CD4-positive, alpha-beta T cell treated with Interleukin-4 for 1 hour (primary cell): ENCODE data around the gene ETFBKMT.
"Not testable (repeated sequence)": the region's sequence is repeated elsewhere in the genome, so short reads cannot be mapped to it uniquely, and the experiment has no call there.

Experiments used
- DNase-seq, 2 donors: peaks; one replicate each; pipeline ENCODE4 v3.0.0-alpha.2; 2020 to 2022

ETFBKMT gene

DNA sequence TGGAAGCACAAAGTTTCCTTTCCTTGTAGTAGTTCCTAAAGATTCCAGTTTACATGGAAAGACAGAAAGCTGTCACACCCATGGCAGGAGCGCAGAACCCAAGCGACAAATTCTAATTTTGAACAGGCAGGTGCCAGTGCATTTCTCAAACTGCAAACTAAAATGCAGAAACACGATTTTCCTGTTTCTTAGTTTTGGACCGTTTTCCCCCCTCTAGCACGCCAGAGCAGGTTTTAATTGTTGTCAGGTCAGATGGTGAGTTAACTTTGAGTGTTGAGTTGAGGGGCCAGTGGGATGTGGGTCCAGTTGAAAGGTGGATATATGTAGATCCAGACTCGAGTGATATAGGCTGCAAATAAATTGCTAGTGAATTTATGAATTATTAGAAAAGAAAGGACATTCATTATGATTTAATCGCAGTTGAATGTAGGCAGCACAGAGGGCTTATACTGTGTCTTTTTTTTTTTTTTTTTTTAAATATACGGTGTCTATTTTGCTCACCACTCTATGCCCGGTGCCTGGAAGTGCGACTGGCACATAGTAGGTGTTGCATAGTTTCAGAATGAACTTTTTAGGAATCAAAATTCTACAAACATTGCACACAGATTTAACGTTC lies 909 bp upstream of the ETFBKMT start:
- DNase-seq: no peak

DNA sequence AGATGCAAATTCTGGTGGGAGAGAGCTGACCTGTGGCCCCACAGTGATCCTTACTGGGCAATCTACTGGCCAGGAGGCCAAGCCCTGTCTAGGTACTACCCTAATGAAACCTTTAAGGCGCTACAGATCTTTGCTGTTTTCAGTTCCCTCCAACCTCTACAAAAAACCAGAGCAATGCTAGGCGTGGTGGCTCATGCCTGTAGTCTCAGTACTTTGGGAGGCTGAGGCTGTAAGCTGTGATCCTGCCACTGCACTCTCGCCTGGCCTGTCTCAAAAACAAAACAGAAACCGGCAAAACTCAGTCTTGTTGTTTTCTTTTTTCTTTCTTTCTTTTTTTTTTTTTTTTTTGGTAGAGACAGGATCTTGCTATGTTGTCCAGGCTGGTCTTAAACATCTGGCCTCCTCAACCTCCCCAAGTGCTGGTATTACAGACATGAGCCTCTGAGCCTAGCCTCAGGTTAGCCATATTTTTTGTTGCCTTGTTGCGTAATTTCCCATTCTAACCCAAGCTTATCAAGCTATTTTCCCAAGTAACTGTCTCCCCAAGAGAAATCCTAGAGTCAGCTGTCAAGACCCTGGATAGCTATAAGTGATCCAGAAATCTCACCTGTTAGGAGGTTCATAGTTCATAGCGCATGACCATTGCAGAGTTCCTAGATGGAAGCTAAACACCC lies 2.8 kb downstream of the ETFBKMT start:
- no peak for DNase-seq

DNA sequence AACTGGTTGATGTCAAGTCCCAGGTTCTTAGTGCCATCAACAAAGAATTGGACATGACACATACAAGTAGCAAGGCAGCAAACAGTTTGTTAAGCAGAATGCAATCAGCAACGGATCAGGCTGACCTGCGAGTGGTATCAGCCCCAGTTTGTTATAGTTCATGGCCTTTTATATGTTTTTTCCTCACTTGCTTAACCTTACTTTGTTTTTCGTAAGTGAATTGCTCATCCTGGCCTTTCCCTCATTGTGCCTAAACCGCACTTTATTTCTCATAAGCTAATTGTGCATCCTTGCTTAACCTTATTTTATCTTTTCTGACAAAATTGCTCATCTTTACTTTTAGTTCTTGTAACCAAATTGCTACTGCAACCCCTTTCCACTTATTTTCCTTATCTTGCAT lies 4.1 kb downstream of the ETFBKMT start:
- no peak for DNase-seq

DNA sequence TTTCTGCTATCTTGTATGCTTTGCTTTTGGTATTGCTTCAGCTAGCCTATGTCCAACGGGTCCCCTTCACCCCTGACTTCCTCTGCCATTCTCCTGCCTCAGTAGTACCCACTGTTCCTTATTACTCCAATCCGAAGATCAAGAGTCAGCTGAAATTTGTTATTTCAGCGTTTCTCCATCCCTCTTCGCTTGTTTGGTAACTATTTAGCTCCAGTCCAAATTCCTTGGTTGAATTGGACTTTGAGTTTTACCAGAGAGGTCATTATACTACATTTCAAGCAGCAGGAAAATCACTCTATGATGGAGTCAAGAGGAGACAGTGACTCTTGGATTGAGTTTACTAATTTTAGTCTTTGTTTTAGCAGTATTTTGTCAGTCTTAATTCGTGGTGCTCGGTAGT lies 4.5 kb downstream of the ETFBKMT start:
- DNase-seq: no peak

DNA sequence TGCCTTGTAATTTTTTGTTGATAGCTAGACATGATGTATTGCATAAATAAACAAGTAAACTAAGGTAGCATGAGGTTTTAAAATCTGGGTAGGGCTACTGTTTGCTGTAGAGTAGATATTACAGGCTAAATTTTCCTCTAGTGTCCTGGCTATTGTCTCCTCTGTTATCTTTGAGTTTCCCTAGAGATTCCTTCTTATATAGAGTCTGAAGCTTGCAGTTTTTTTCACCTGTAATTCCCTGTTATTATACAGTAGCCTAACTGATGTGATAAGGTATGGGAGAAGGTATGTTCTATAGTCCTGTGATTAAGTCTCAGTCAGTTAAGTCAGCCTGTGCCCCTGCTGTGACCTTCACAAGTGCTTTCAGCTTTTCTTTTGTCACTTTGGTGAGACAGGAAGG lies 9.5 kb downstream of the ETFBKMT start:
- DNase-seq: no peak

DNA sequence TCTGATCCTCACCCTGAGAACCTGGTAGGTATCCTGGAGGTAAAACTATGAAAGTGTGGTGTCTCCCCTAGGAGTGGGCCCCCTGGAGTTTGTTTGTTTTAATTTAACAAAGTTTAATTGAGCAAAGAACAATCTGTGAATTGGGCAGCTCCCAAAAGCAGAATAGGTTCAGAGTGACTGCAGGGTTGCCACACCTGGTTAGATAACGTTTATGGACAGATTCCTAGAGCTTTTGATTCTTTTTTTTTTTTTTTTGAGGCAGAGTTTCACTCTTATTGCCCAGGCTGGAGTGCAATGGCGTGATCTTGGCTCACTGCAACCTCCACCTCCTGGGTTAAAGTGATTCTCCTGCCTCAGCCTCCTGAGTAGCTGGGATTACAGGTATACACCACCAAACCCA lies 10.1 kb downstream of the ETFBKMT start:
- not testable (repeated sequence) for DNase-seq

DNA sequence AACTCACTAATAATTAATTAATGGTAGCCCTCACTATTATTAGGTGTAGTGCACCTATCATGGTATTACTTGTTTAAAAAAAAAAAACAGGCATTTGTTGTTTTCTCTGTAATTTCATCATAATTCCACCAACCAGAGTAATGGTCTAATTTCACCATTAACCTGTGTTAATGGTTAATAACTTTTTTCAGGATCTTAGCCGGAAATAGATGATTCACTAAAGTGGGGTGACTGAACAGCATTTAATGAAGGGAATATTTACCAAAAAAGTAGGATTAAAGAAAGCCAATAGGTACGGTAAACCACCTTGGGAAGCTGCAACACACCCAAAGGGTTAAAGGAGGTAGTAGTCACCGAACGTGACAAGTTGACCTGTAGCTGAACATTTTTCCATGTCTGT lies 13.0 kb downstream of the ETFBKMT start:
- no peak for DNase-seq

DNA sequence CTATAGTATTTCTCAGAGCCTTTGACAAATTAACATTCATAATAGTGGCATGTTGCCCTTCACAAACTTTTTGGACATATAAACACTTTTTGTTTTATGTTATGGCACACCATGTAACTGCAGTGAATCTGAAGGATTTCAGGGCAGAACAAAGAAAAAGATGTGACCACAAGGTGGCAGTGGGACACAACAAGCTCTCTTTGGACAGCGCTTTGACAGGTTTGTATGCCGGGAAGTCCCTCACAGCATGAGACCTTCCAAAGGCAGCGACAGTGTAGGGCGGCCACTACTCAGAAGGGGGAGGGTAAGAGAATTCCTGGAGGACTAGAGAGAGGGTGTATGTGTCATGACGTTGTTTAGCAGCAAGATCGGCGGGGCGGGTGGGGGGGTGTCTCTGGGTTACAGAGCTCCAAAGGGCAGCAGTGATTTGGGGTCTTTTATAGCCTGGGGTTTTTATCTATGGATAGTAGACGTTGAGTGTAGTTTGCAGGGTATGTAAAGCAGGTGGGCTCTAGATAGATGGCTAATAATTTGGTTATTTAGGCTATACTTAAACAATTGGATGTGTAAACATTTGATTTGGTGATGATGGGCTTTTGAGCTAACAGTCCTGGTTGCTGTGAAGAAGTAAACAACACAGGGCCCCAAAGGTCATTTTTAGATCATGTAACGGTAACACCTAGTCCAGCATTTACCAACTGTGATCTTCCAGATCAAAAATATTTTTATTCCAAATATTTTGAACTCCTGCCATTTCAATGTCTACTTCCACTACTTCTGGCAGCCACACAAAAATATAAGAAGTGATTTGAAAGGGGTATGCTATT lies 22.9 kb downstream of the ETFBKMT start:
- peak; percentile 82 to 85 for DNase-seq

DNA sequence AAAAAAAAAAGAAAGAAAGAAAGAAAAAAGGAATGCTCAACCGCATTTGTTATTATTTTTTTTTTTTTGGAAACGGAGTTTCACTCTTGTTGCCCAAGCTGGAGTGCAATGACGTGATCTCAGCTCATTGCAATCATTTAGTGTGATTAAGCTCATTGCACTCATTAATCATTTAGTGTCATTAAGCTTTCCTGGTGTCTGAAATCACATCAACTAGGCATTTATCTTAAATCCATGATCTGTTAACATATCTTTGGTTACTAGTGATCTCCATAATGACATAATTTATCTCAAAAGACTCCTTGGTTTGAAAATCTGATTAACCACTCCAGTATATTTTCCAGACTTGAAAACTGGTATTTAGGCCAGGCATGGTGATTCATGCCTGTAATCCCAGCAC lies 26.3 kb downstream of the ETFBKMT start:
- DNase-seq: no peak

DNA sequence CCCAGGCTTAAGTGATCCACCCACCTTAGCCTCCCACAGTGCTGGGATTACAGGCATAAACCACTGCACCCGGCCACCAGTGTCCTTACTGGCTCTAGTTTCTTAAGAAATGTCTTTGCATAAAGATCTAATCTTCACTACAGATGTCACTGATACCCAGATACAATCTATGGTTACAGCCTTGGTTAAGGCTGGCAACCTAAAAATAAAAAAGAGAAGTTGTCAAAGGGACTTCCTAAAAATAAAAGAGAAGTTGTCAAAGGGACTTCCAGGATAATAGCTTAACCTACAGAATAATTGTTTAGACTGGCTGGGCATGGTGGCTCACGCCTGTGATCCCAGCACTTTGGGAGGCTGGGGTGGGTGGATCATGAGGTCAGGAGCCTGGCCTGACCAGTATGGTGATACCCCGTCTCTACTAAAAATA lies 27.6 kb downstream of the ETFBKMT start:
- DNase-seq: peak; percentile 11 to 49

DNA sequence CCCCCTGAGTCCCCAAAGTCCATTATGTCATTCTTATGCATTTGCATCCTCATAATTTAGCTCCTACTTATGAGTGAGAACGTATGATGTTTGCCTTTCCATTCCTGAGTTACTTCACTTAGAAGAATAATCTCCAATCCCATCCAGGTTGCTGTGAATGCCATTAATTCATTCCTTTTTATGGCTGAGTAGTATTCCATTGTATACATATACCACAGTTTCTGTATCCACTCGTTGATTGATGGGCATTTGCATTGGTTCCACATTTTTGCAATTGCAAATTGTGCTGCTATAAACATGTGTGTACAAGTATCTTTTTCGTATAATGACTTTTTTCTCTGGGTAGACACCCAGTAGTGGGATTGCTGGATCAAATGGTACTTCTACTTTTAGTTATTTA lies 30.4 kb downstream of the ETFBKMT start:
- not testable (repeated sequence) for DNase-seq

DNA sequence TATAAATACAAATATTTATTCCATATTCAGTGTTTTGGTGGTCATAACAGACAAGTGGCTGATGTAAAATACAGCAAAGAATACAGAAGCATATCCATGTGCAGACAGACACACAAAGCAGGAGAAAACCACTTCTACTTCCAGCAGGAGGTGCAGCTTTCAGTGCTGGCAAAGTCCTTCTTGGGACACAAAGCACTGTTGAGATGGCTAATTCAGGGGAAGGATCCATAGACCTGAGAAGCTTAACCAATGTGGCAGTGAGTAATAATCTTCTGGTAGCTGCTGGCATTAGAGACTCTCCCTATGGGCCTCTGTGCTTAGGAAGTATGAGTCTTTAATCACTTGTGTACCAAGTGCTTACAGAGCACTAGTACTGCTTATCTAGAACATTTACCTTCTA lies 42.6 kb downstream of the ETFBKMT start:
- DNase-seq: no peak

DNA sequence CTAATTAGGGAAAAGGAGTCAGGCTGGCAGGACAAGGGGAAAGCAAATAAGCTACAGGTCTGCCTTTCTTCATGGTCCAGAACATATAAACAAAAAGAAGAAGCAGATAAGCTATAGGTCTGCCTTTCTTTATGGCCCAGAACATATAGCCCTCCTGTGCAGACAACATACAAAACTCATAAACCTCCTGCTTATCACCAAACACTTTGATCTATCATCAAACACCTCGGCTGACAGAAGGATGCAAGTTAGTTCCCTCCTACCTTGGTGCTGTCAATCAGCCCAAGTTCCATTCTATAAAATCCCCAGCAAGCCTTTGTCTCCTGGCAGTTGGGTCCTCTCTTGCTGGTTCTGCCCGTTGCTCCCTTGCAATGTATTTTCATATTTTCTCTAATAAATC lies 46.1 kb downstream of the ETFBKMT start:
- no peak for DNase-seq

DNA sequence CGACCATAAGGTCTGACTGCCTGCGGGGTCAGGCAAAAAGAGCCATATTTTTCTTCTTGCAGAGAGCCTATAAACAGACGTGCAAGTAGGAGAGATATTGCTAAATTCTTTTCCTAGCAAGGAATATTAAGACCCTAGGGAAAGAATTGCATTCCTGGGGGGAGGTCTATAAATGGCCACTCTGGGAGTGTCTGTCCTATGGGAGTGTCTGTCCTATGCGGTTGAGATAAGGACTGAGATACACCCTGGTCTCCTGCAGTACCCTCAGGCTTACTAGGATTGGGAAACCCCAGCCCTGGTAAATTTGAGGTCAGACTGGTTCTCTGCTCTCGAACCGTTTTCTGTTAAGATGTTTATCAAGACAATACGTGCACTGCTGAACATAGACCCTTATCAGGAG lies 48.6 kb downstream of the ETFBKMT start:
- not testable (repeated sequence) for DNase-seq

DNA sequence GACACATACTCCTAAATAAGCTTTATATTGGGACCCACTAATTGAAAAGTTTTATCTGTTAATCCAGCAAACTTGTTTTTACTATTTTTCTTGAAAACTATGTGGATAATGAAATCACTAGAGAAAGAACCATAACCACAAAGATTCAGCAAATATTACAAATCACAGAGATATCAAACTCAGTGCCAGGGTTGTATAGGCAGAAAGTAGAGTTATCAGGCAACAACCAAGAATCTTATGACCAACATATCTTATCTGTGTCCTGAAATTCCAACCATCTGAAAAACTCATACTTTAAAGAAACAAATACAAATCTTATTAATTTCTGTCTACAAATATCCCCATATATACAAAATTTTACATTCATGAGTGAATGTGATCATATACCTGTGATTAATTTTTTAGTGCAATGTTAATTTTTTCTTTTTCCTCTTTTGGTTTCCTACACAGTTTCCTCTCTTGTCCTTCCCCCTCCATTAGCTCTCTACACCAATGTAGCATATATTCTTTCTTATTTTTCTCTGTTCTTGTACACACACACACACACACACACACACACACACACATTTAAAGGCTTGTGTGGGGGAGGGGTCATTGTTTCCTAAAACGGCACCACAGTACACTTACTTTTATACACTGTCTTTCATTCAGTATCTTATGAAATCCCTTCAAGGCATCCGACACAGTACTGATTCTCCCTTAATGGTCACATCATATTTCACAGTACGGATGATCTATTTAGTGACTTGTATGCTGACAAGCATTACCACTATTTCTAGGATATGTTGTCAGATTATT lies 50.7 kb downstream of the ETFBKMT start:
- DNase-seq: no peak

DNA sequence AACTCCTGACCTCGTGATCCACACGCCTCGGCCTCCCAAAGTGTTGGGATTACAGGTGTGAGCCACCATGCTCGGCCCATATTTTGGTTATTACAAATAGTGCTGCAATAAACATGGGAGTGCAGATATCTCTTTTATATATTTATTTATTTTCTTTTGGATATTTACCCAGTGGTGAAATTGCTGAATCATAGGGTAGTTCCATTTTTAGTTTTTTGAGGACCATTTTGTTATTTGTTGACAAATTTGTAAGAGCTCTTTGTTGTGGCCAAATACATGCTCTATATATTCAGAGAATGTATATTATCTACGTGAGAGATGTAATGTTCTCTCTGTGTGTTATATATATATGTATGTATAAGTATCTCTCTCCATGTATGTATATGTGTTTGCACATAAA lies 53.4 kb downstream of the ETFBKMT start:
- no peak for DNase-seq

DNA sequence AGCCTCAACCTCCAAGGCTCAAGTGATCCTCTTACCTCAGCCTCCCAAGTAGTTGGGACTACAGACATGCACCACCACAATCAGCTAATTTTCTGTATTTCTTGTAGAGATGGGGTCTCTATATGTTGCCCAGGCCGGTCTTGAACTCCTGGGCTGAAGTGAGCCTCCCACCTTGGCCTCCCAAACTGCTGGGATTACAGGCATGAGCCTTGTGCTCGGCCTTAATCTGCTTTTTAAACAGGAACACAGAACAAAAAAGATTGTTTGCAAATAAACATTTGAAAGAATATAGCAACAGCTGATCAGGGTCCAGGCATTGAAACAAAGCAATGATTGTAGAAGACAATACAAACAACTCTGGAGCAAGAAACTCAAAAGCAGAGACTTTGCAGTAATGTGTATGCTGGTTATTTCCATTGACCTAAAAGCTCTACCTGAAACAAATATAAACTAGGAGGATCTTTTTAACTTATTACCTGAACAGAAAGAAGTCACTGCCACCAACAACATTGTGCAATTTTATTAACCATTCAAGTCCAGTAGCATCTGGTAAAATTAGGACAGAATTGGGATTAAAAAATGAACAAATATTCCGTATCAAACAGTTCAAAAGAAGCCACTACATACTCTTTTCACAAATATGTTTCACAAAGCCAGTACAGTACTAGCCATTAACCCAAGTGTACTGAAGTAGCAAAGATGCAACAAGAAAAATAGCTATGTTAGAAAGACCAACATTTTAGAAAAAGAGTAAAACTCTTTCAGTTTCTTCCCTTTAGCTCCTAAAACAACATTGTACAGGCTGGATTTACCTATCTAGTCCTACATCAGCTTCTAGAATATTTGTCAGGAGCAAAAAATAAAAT lies 55.2 kb downstream of the ETFBKMT start:
- no peak for DNase-seq

DNA sequence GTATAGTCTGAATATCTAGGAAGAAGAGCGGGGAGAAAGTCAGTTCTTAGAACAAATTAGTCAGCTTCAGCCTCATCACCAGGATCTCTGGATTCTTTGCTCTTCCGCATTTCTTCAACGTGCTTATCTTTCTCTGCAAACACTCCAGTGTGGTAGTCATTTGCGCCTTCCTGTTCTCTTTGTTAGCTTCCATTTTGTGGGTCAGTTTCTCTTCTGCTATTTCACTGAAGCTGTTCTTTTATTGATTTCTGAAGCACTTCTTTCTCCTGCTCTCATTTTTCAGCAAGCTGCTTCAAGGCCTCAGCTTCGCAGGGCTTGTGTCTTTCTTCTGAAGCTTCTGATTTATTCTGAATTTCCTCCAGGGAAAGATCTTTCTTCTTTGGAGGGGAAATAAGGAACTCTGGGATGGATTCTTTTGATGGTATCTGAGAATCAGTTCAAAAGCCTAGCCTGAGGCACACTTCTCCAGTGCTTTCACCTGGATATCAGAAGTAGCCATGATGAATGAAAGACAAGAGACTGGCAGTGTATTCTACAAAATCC lies 55.9 kb downstream of the ETFBKMT start:
- DNase-seq: peak in 1 of 2 donors; percentile 48

DNA sequence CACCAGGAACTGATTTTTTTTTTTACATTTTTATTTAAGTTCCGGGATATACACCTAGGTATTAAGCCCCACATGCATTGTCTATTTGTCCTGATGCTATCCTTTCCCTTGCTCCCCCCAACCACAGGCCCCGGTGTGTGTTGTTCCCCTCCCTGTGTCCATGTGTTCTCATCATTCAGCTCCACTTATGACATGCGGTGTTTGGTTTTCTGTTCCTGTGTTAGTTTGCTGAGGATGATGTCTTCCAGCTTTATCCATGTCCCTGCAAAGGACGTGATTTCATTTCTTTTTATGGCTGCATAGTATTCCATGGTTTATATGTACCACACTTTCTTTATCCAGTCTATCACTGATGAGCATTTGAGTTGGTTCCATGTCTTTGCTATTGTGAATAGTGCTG lies 57.5 kb downstream of the ETFBKMT start:
- not testable (repeated sequence) for DNase-seq

DNA sequence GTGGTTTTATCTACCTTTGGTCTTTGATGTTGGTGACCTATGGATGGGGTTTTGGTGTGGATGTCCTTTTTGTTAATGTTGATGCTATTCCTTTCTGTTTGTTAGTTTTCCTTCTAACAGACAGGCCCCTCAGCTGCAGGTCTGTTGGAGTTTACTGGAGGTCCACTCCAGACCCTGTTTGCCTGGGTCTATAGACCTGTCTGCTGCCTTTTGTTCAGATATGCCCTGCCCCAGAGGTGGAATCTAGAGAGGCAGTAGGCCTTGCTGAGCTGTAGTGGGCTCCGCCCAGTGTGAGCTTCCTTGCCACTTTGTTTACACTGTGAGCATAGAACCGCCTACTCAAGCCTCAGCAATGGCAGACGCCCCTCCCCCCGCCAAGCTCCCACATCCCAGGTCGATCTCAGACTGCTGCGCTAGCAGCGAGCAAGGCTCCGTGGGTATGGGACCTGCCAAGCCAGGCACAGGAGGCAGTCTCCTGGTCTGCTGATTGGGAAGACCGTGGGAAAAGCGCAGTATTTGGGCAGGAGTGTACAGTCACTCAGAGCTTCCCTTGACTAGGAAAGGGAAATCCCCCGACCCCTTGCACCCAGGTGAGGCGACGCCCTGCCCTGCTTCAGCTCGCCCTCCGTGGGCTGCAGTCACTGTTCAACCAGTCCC lies 59.2 kb downstream of the ETFBKMT start:
- DNase-seq: not testable (repeated sequence)

DNA sequence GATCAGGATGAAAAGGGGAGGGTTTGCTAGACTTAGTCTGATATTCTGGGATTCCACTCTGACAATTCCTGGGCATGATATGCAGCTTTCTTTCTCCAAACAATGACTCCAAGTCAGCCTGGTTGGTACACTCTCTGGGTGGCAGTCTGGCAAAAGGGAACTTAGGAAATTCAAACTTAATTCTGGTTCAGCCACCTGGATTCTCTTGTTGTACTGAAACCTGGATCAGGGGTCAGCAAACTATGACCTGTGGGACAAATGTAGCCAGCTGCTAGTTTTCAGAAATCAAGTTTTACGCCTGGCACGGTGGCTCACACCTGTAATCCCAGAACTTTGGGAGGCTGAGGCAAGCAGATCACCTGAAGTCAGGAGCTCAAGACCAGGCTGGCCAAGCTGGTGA lies 63.1 kb downstream of the ETFBKMT start:
- DNase-seq: no peak
